ENCODE data around the gene SENP1. TPM values are rescaled to one million over a fixed set of nuclear protein-coding genes. Genes with fewer than 3 reads are reported as not detected.

Gene SENP1
- total RNA-seq, 1 donor from 2014 or later, result 22.1 TPM

DNA sequence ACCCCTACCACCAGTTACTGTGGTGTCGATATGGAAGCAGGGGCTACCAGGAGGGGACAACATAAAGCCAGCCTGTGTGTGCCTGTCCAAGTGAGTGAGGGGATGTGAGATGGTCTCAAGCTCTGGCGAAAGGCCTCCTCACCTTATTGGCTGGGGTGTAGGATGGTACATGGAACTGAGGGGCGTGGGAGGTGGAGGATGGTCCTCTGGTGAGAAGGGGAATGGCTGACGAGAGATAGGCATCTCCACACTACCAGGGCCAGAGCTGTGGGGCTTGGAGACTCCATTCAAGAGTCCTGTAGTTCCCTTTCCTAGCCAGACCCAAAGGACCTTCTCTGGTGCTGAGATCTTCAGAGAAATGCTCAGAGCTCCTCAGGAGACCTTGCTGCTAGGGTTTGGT is 69.1 kb downstream of the SENP1 start:
- no peak for DNase-seq

DNA sequence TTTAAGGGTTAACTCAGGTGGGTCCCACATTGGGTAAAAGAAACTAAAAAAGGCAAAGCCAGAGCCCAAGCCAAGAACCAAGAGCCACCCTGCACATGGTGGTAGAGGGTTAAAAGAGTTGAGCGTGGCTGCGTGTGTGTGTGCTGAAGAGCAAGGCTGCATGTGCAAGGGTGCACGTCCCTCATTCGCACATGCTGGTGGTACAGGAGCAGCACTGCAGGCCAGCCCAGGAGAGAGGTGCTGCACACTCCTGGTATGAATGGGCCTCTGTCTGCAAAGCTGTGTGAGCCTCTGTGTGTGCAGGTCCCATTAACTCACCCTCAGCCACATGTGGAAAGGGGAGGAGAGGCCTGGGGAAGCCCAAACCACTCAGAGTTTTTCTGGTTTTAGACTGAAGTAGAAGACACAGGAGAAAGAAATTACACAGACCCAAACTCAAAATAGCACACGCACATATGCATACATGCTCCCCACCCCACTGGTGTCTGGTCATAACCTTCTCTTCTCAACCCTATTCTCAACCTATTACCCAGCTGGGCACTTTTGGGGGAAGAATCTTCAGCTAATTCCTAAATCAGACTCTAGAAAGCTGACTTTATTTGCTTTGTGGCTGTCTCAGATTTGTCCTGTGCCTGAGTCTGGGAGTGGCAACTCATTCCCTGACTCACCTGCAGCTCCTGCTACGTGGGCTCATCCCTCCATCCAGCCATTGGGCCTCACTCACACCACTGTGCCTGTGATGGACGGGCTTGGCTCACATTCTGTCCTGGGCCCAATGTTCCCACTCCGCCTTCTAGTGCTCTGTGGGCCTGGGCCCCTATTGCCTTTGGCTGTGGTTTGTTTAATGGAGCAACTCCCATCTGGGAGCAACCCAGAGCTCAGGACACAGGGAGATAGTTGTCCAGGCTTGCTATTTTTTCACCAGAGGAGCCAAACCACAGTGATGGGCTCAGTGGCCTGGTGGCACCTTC is 70.8 kb downstream of the SENP1 start:
- DNase-seq, result peak; percentile 33

DNA sequence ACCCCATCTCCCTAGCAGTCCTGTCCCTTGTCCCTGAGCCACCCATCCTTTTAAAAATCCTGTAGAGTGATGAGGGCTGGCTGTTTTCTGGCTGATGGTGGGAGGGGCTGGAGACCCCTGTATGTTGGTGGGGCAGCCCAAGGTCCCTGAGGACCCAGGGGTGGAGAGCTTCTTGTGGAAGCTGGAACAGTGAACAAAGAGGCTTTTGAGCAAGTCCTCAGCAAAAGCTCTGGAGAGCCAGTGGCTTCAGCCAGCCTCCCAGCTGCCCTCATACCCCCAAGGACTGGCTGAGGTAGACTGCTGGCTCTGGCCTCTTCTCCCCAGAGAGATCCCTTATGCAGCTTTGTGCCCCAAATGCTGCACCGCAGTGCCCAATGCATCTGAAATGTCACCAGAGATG is 72.4 kb downstream of the SENP1 start:
- DNase-seq, result no peak

DNA sequence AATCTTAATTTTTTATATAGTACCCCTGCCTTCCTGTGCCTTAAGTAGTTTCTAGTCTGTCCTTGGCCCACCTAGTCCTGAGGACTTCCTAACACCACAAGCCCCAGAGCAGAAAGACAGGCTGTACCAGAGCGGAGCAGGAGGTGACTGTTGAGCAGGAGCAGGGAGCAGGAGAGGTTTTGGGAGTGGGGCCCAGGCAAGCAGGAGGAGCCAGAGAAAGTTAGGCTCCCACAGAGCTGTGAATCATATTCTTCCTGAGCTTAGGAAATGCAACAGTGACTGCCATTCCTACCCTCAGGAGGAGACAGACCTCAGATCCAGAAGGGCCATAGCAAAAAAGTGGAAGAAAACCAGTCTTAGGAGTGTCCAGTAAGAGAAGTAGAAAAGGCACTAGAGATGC is 73.3 kb downstream of the SENP1 start:
- DNase-seq, result no peak

DNA sequence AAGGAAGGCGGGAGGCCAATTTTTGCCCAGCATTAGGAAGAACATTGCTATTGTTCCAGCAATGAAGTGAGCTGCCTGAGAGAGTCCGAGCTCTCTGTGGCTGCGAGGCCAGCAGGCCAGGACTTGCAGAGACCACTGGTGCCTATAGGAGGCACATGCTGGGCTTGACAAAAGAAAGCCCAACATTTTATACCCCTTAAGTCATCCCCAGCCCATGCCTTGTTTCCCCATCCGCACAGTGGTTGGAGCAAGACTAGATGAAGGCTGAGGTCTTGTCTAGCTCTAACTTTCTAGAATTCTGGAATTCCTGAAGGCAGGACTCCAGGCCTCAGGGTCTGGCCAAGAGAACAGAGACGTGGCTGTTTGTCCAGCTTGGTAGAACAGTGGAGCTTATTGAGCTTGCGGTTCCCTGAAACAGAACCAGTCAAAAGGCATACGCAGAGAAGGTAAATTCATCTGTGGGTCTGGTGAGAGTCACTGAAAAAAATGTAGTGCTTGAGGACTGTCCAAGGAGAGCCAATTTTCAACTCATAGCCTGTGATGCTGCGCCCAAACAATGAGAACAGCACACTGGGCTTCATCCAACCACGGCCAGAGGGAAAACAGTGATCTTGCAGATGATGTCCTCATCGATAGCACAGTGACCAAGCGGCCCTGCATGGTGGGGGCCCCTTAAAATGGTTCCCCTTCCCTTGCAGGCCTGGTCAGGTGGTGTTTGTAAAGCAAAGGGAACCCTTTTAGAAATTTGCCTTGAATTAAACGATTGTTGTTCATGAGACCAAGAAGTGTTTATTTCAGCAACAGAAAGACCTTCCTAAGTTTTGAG is 74.5 kb downstream of the SENP1 start:
- no peak for DNase-seq

DNA sequence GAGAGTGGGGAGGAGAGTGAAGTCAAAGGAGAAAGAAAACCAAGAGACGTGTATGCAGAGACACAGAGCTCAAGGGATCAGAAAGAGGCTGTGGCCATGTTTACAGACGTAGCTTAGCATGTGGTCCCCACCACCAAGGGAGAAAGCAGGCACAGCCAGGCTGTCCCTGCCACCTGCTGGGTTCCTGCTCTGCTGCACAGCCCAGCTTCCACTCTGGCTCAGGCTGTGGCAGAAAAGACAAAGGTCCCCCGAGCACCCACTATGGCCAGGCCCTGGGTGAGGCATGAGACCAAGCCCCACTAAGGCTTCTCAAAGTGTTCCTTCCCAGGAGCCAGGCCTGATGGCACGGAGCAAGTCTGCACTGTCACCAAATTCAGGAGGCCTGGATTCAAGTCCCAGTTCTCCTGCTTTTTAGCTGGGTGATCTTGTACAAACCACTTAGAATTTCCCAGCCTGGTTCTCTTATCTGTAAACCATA is 75.7 kb downstream of the SENP1 start:
- DNase-seq, result no peak

DNA sequence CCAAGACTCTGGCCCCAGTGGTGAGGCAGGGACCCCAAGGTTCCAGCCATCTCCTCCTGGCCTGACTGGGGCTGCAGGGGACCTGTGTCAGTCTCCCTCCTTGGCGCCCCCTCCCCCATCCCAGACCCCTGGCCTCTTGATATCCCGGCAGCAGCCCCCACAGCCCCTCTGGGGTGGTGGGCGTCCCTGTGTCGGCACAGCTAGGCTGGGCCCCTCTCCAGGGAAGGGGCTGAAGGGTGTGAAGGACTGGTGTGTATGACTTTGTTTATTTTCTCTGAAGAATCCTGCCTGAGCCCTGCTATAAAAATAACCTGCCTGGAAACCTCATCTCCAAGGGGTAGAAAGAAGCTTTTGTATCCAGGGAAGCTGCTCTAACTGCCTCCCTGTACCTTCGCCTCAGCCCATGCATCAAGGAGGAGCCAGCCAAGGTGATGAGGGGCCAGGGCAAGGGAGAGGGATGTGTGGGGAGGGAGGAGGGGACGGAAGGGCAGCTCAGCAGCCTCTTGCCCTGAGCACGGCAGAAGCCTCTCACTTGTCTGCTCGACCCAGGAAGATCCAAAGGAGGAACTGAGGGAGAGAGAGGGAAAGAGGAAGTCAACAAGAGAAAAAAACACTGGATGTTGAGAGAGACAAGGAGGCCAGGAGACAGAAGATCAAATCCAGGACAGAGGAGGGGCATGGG is 76.2 kb downstream of the SENP1 start:
- peak; percentile 41 for DNase-seq

DNA sequence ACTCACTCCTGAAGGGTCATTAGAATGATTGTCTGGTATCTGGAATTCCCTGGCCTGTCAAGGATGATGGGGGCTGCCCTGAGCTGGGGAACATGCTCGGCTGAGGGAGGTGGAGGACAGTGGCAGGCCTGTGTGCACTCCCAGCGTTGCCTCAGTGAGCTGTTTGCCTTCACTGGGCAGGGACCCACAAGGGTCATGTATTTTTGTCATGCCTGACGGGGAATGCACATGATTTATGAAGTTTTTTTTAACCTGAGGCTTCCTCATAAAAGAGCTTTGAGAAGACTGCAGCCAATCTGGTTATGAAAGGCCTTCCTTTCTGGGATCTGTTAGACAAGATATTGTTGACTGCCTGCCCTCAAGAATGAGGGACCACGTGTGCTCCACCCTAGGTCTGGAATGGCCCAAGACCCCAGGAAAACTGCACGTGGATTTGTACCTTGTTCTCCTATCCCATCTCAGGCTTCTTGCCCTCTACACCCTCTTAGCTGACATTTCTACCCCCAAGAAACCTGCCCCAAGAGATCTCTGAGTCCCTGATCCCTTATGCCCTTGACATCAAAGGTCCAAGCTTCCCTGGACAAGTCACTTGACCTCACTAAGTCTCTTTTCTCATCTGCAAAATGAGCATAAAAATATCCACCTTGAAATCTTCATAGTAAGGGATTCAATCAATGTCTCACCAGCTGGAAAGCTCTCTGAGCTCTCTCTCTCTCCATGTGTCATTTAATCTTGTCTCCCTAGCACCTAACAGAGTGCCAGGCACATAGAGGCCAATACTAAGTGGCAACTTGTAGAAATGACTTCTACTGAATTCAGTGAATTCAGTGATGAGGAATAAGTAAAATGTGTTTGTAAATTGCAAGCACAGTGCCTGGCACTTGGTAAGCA is 77.1 kb downstream of the SENP1 start:
- DNase-seq, result no peak

DNA sequence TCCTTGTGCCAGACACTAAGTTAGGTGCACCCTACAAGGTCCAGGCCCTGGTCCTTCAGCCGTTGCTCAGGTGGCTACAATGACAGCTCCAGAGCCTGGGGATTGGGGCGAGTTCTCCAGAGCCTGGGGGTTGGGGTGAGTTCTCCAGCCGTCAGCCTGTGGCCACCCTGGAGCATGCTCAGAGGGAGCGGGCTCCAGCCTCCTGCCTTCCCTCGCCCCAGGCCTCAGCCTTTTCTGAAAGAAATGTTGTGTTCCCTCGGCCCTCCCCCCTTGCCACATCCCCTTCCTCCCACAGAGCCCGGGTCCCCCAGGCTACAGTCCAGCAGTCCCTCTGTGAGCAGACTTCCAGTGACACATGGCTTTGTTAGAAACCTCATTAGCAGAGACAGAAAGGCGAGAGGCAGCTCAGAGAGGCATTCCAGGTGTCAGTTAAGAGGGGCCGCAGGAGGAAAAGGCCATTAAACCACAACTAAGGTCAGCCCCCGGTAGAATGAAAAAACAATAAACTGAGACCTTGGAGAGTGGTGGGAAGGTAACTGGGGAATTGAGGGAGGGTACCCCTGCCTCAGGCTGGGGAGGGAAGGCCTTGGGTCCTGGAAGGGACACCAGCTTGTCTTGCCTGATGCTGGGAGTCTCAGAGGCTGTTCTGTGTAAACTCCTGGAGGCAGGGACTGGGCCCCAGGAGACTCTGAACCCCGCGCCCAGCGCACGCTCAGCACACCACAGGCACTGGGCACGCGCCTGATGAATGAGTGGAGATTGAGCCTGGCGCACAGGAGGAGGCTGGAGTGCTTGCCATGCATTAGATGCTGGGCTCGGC is 78.5 kb downstream of the SENP1 start:
- no peak for DNase-seq

DNA sequence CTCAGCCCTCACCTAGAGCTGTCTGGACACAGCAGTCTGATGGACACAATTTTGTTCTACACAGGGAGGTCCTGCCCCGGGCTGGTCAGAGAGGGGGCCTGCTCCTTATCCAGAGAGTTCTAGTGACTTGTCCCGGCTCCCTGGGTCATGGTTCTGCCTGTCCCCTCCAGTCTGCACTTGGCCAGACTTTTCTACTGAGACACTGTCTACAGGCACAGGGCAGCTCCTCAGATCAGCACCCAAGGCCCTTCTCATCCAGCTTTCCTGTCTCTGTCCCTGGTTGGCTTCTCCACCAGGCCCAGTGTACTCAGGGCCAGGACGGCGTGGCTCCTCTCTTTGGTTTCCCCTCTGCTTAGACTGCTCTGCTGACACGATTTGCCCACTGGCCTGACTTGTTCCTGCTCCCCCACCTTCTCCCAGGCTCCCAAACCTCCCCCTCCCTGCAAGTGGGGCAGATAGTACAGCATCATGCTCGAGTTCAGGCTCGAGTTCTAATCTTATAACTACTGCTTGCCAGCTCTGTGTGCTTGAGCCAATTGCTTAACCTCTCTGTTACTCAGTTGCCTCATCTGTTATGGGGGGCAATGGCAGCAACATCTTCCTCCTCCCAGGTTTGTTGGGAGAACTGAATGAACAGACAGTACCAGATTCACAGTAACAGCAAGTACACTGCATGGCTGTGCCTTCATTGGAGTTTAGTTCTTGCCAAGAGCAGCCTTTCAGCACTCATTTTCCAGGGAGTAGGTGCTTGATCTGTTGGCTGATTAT is 79.6 kb downstream of the SENP1 start:
- no peak for DNase-seq

DNA sequence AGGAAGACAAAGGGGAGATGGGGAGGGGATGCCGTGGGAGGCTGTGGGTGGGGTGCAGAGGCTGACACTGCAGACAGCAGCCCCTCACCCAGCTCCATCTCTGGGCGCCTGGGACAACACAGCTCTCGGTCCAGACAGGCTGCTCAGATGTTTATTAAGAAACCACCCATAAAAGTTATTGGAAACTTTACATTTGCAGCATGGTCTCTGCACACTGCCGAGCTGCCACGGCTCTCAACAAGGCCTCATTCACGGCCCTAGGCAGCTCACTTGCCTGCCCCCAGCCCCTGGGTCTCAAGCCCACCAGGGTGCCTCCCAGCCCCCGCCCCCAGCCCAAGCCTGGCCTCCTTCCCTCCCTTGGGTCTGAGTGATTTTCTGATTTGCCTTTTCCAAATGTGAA is 80.6 kb downstream of the SENP1 start:
- no peak for DNase-seq

DNA sequence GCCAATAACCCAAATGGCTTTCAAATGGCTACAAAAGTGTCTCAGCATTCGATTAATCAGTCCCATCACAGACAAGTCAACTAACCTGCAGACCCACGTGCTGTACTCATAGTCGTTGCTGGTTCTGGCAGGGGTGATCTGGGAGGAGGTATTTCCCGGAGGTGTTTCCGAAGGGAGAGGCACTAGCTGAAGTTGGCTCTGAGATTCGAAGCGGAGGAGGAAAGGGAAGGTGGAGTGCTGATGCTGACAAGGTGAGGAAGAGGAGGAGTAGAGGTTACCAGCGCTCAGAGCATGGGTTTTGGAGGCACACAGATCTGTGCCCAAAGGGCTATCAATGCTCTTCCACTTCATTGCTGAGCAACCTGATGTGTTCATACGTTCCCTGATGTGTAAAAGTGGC is 81.1 kb downstream of the SENP1 start:
- DNase-seq, result no peak

DNA sequence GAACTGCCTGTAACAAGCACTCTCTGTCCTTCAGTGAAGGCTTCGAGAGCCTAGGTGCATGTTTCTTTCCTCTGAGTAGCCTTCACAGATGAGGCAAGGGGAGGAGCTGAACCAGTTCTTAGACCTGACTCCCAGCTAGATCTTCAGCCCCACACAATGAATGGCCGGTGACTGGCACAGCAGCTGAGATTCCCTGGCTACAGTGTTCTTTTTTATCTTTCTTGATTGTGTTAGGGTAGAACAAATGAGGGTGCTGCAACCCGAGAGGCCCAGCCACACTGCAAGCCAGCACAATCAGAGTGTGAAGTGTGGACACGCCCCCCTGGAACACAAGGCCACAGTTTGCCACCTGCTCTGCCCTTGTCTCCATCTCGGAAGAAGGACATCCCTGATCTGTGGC is 82.5 kb downstream of the SENP1 start:
- peak; percentile 56 for DNase-seq

DNA sequence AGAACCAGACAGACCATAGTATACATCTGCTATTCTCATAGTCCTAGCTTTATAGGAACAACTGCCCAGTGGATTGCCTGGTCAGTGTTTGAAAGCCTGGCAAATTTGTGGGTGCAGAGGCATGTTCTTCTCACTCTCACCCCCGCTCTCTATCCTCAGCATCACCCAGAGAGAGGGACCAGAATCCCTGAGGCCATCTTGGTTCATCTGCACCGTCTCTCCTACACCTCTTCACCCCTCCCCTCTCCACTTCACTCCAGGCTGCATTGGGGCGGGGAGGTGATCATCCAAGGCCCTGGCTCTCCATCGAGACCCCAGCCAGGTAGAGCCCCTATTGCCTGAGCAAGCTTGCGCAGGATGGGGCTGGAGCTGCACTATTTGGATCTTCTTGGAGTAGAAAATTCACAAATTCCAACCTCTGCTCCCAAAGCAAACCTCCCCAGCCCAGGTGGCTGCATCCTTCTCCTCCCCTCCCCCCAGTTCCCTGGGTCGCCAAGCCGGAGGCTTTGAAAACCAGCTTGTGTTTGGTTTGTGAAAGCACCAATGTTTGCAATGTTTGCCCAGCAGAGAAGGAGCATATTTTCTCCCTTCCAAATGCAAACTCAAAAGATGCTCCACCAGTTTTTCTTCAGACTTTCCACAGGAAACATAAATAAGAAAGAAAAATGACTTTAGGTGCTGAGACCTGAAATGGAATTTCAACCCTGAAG is 83.0 kb downstream of the SENP1 start:
- DNase-seq, result no peak

DNA sequence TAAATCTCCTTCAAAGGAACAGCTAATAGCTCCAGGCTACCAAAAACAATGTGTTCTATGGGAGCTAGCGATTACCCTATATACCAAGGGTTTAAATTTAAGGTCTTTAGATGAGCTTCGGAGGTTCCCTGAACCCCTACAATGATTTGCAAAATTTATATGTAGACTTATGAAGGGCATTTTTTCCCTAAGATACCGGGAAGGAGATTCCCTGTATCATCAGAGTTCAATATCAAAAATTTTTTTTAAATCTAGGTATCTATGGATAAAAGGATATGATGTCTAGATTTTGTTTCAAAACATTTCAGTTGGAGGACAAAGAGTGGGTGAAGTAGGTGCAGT is 83.7 kb downstream of the SENP1 start:
- no peak for DNase-seq

DNA sequence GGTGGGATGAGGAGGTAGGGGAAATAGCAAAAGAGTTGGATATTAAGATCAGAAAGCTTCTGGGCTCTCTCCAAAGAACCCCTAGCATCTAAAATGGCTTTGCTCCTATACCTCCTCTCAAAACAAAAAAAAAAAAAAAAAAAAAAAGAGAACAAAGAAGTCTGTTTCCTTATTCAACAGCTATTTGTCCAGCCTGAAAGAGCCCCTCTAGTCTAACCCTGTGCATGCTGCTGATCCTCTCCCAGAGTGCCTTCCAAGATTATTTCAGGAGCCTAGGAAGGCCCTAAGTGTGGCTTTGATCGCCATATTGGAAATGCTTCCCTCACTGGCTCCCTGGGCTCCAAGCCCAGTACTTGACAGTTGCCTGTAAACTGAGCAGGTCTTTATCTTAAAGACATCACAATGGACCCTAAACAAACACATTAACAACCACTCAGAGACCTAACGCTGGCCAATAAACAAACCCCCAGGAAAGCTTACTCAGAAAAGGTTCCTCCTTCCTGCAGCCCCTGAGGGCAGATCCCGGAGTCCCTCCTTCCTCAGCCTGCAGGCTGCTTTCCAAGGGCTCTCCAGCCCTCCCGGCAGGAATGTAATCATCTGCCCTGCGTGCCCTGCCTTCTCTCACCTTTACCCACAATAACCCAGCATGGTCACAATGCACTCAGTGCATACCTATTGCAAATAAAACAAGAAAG is 84.2 kb downstream of the SENP1 start:
- DNase-seq, result no peak

DNA sequence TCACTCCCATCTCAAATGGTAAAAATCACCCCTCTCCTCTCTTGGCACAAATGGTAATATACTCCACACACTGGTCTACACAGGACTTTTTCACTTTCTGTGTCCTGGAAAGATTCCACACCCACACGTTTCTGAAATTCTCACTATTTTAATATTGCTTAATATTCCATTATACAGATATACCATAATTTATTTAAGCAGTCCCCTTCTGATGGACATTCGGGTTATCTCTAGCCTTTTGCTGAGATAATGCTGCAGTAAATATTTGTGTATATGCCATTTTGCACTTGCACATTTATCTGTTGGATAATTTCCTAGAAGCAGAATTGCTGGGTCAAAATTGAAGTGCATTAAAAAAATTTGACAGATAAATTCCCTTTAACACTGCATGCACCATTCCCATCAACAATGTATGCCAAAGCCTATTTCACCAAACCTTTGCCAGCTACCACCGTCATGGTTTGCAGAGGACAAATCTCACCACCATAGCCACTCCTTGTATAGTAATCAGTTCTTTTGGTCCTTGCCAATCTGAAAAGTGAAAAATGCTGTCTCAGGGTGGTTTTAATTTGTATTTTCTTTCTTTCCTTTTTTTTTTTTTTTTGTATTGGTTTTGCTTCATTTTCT is 86.1 kb downstream of the SENP1 start:
- DNase-seq, result no peak

DNA sequence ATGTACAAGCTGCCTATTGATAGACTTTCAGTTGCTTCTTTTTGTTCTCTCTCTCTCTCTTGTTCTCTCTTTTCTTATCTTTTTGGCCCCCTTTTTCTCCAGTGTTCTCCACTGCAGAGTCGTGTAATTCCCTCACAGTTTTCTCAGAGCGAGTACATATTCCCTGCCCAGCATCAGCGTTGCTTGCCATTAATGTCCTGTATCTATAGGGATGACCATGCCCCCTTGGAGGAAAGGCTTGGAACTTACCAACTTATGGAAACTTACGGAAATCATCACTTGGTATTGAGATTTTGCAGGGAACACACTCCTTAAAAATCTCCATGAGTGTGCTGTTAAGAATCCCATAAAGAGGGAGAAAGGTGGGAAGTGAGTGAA is 87.3 kb downstream of the SENP1 start:
- no peak for DNase-seq
